H9 (cell line): Measurements from ENCODE around the gene EDA2R. TPM values are rescaled to one million over a fixed set of nuclear protein-coding genes. Genes with fewer than 3 reads are reported as not detected.

Experiments used
- DNase-seq: peaks from one replicate; pipeline ENCODE4 v3.0.0-alpha.2; 2017
- H2AFZ ChIP-seq: one replicate; pipeline ENCODE4 v1.6.1; 2013; ENCODE audit warnings: mild to moderate bottlenecking, low read length, control low read depth, moderate library complexity
- H2AK5ac ChIP-seq: 2 replicates; pipeline ENCODE4 v1.6.1; 2013; ENCODE audit warnings: low read length, control low read depth, mixed read lengths; ENCODE audit not compliant: insufficient read length
- H2BK120ac ChIP-seq: one replicate; pipeline ENCODE4 v1.6.1; 2013; ENCODE audit warnings: low read depth, mild to moderate bottlenecking, low read length, control low read depth, inconsistent platforms; ENCODE audit not compliant: poor library complexity, severe bottlenecking
- H2BK12ac ChIP-seq: 2 replicates; pipeline ENCODE4 v1.6.1; 2013; ENCODE audit warnings: low read length, control low read depth, mixed read lengths, low read depth; ENCODE audit not compliant: insufficient read length
- H2BK15ac ChIP-seq: 2 replicates; pipeline ENCODE4 v1.6.1; 2013; ENCODE audit warnings: low read depth, low read length, control low read depth
- H2BK20ac ChIP-seq: one replicate; pipeline ENCODE4 v1.6.1; 2013; ENCODE audit warnings: low read depth, mild to moderate bottlenecking, low read length, control low read depth, inconsistent platforms; ENCODE audit not compliant: poor library complexity, severe bottlenecking
- H2BK5ac ChIP-seq: 2 replicates; pipeline ENCODE4 v1.6.1; 2013; ENCODE audit warnings: low read length, control low read depth, mixed read lengths; ENCODE audit not compliant: insufficient read length
- H3K14ac ChIP-seq: 2 replicates; pipeline ENCODE4 v1.6.1; 2013; ENCODE audit warnings: low read length, control low read depth; ENCODE audit not compliant: insufficient read depth
- H3K18ac ChIP-seq: 2 replicates; pipeline ENCODE4 v1.6.1; 2013; ENCODE audit warnings: low read depth, mild to moderate bottlenecking, mixed read lengths, low read length, control low read depth; ENCODE audit not compliant: insufficient read length
- H3K23ac ChIP-seq: 2 replicates; pipeline ENCODE4 v1.6.1; 2013; ENCODE audit warnings: low read length, control low read depth, mixed read lengths, low read depth; ENCODE audit not compliant: insufficient read length
- H3K23me2 ChIP-seq: 2 replicates; pipeline ENCODE4 v1.6.1; 2013; ENCODE audit warnings: low read depth, mild to moderate bottlenecking, mixed read lengths, low read length, control low read depth; ENCODE audit not compliant: insufficient read length, poor library complexity, severe bottlenecking
- H3K27ac ChIP-seq: 2 replicates; pipeline ENCODE4 v1.5.1; 2013; ENCODE audit warnings: low read length, control low read depth, mixed read lengths, low read depth; ENCODE audit not compliant: insufficient read length
- H3K27me3 ChIP-seq: 2 replicates; pipeline ENCODE4 v1.6.1; 2013; ENCODE audit warnings: low read length, control low read depth, inconsistent platforms; ENCODE audit not compliant: insufficient read depth
- H3K4ac ChIP-seq: 2 replicates; pipeline ENCODE4 v1.6.1; 2013; ENCODE audit warnings: low read depth, mild to moderate bottlenecking, control low read depth, inconsistent platforms, low read length, moderate library complexity
- H3K4me1 ChIP-seq: 2 replicates; pipeline ENCODE4 v1.6.1; 2013; ENCODE audit warnings: low read length, control low read depth, inconsistent platforms; ENCODE audit not compliant: insufficient read depth
- H3K4me2 ChIP-seq: 2 replicates; pipeline ENCODE4 v1.6.1; 2013; ENCODE audit warnings: low read length, control low read depth, mixed read lengths; ENCODE audit not compliant: insufficient read length, insufficient read depth
- H3K56ac ChIP-seq: 2 replicates; pipeline ENCODE4 v1.6.1; 2013; ENCODE audit warnings: low read depth, mild to moderate bottlenecking, mixed read lengths, low read length, control low read depth; ENCODE audit not compliant: insufficient read length
- H3K79me1 ChIP-seq: 2 replicates; pipeline ENCODE4 v1.6.1; 2013; ENCODE audit warnings: low read depth, mild to moderate bottlenecking, moderate library complexity, low read length, control low read depth, inconsistent platforms; ENCODE audit not compliant: insufficient read depth, poor library complexity, severe bottlenecking
- H3K79me2 ChIP-seq: 2 replicates; pipeline ENCODE4 v1.6.1; 2013; ENCODE audit warnings: low read length, control low read depth, inconsistent platforms; ENCODE audit not compliant: insufficient read depth
- H3K9ac ChIP-seq: 2 replicates; pipeline ENCODE4 v1.6.1; 2013; ENCODE audit warnings: low read length, control low read depth, mixed read lengths; ENCODE audit not compliant: insufficient read length; ENCODE audit errors: extremely low read depth
- H3K9me3 ChIP-seq: one replicate; pipeline ENCODE4 v1.6.1; 2013; ENCODE audit warnings: low read depth, low read length, inconsistent platforms; ENCODE audit not compliant: control insufficient read depth
- H3T11ph ChIP-seq: one replicate; pipeline ENCODE4 v1.6.1; 2013; ENCODE audit warnings: mild to moderate bottlenecking, low read length, control low read depth, inconsistent platforms
- H4K20me1 ChIP-seq: one replicate; pipeline ENCODE4 v1.6.1; 2013; ENCODE audit not compliant: control insufficient read depth, insufficient read length, insufficient read depth
- H4K5ac ChIP-seq: 2 replicates; pipeline ENCODE4 v1.6.1; 2013; ENCODE audit warnings: low read depth, mild to moderate bottlenecking, mixed read lengths, low read length, control low read depth; ENCODE audit not compliant: insufficient read length
- H4K8ac ChIP-seq: replicated peaks from 2 replicates; pipeline ENCODE4 v1.6.1; 2013; ENCODE audit warnings: low read length, control low read depth, mixed read lengths, low read depth; ENCODE audit not compliant: insufficient read length
- H4K91ac ChIP-seq: 2 replicates; pipeline ENCODE4 v1.6.1; 2013; ENCODE audit warnings: low read depth, mild to moderate bottlenecking, moderate library complexity, mixed read lengths, low read length, control low read depth; ENCODE audit not compliant: insufficient read length
- H3K27ac Mint-ChIP-seq, 3 experiments: 2 replicates in 2 of 3; 3 replicates in 1 of 3; pipeline ENCODE4 v1.8.0; 2020 to 2021; ENCODE audit warnings: mixed read lengths in 3 of 3, mild to moderate bottlenecking in 1 of 3, moderate library complexity in 1 of 3
- H3K27me3 Mint-ChIP-seq: 2 replicates; pipeline ENCODE4 v1.8.0; 2021; ENCODE audit warnings: low read depth, mild to moderate bottlenecking, moderate library complexity, mixed read lengths
- H3K36me3 Mint-ChIP-seq, 3 experiments: 2 replicates in 2 of 3; 3 replicates in 1 of 3; pipeline ENCODE4 v1.8.0; 2020 to 2021; ENCODE audit warnings: low read depth in 3 of 3, mixed read lengths in 3 of 3; ENCODE audit not compliant: insufficient read depth in 1 of 3
- H3K4me1 Mint-ChIP-seq, 2 experiments: 2 replicates each; pipeline ENCODE4 v1.8.0; 2020; ENCODE audit warnings: mixed read lengths in 2 of 2
- H3K4me3 Mint-ChIP-seq, 2 experiments: 2 replicates in 1 of 2; 3 replicates in 1 of 2; pipeline ENCODE4 v1.8.0; 2020 to 2021; ENCODE audit warnings: mild to moderate bottlenecking in 2 of 2, mixed read lengths in 2 of 2, moderate library complexity in 1 of 2
- H3K9me3 Mint-ChIP-seq, 2 experiments: 2 replicates in 1 of 2; 3 replicates in 1 of 2; pipeline ENCODE4 v1.8.0; 2020; ENCODE audit warnings: mild to moderate bottlenecking in 2 of 2, mixed read lengths in 2 of 2, moderate library complexity in 1 of 2
- total RNA-seq: library from RNA; stranded (reverse); gene quantifications from 2 replicates; pipeline ENCODE4 v1.2.1, GENCODE V29; 2021
- TF ChIP-seq, protein P1 (sequence below): fragments of 200-600 bp; sonication (generic); conservative IDR thresholded peaks from 3 replicates; pipeline ENCODE4 v1.8.0; 2021; ENCODE audit warnings: antibody characterized with exemption, mild to moderate bottlenecking

The EDA2R gene
- total RNA-seq, 1 experiment from 2014 or later = 6.6 TPM

DNA sequence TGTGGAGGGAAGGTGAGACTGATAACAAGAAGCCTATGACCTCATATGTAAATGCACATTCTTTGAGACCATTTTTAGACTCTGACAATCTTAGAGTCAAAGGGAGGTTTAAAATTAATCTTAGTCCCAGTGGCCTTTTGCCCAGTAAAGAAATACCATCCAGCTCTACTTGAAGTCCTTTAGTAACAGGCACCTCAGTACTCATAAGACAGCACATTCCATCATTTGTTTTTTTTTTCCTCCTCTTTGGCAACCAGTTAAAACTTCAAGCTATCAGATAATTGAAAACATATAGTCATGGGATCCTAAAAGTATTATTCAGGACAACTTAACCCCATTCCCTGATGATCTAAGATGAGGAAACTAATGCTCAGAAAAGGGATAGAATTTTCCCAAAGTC, 4.6 kb downstream of the EDA2R start:
- H3K23me2 ChIP-seq = peaks cover 6% of the 10 kb centered on the region
- H3K4me2 ChIP-seq = no peak overlapping the region
- H3K36me3 Mint-ChIP-seq = peaks cover 3 to 6% (median 4%) of the 10 kb centered on the region in 3 experiments; a peak in 4 of 7 replicates
- H4K20me1 ChIP-seq = no peaks in the 10 kb centered on the region
- TF ChIP-seq, protein P1, sequence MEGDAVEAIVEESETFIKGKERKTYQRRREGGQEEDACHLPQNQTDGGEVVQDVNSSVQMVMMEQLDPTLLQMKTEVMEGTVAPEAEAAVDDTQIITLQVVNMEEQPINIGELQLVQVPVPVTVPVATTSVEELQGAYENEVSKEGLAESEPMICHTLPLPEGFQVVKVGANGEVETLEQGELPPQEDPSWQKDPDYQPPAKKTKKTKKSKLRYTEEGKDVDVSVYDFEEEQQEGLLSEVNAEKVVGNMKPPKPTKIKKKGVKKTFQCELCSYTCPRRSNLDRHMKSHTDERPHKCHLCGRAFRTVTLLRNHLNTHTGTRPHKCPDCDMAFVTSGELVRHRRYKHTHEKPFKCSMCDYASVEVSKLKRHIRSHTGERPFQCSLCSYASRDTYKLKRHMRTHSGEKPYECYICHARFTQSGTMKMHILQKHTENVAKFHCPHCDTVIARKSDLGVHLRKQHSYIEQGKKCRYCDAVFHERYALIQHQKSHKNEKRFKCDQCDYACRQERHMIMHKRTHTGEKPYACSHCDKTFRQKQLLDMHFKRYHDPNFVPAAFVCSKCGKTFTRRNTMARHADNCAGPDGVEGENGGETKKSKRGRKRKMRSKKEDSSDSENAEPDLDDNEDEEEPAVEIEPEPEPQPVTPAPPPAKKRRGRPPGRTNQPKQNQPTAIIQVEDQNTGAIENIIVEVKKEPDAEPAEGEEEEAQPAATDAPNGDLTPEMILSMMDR = no peak
- H3K4me1 ChIP-seq = no peaks in the 10 kb centered on the region; the same call in 1 of the 2 replicates
- H2BK12ac ChIP-seq = no peak overlapping the region
- no peaks in the 10 kb centered on the region for H3K79me1 ChIP-seq
- H3T11ph ChIP-seq = no peak overlapping the region
- peaks cover 82 to 83% of the 10 kb centered on the region in 2 experiments for H3K9me3 Mint-ChIP-seq
- H3K4me3 Mint-ChIP-seq = no peak overlapping the region
- no peak overlapping the region for H3K27ac ChIP-seq
- H3K14ac ChIP-seq = no peak overlapping the region
- no peak overlapping the region for H2BK15ac ChIP-seq
- H2BK20ac ChIP-seq = no peak overlapping the region
- no peak overlapping the region for H4K8ac ChIP-seq
- H3K18ac ChIP-seq = no peak overlapping the region
- no peaks in the 10 kb centered on the region for H3K27me3 ChIP-seq
- H3K9me3 ChIP-seq = peaks cover 19% of the 10 kb centered on the region
- peaks cover 2% of the 10 kb centered on the region; the same call in 1 of the 2 replicates for H3K79me2 ChIP-seq
- no peaks in the 10 kb centered on the region; the same call in 1 of the 2 replicates for H3K27me3 Mint-ChIP-seq
- H3K56ac ChIP-seq = no peak overlapping the region
- no peak overlapping the region for H3K9ac ChIP-seq
- H3K4ac ChIP-seq = no peak overlapping the region
- H4K91ac ChIP-seq = no peak overlapping the region
- DNase-seq = no peak
- H3K4me1 Mint-ChIP-seq = peaks cover 14 to 20% of the 10 kb centered on the region in 2 experiments
- H4K5ac ChIP-seq = no peak overlapping the region
- H2BK5ac ChIP-seq = no peak overlapping the region
- no peak overlapping the region for H2AK5ac ChIP-seq
- no peak overlapping the region for H2BK120ac ChIP-seq
- no peak overlapping the region for H3K23ac ChIP-seq
- no peak overlapping the region for H3K27ac Mint-ChIP-seq
- no peak overlapping the region for H2AFZ ChIP-seq
